HepG2 (cell line): ENCODE data around the gene C19orf18. TPM values are rescaled to one million over a fixed set of nuclear protein-coding genes. Genes with fewer than 3 reads are reported as not detected.

ENCODE experiments used
- ARNT2 ChIP-seq: sonication (generic); formaldehyde crosslinking; IDR thresholded peaks from 2 replicates; pipeline ENCODE4 v1.8.0; 2022; ENCODE audit warnings: mild to moderate bottlenecking, low read depth, missing genetic modification reagents, moderate library complexity
- CSRNP1 ChIP-seq: sonication (generic); formaldehyde crosslinking; IDR thresholded peaks from 2 replicates; pipeline ENCODE4 v1.8.1; 2023; ENCODE audit warnings: mild to moderate bottlenecking, missing genetic modification reagents
- ERF ChIP-seq: IDR thresholded peaks from 2 replicates; pipeline ENCODE4 v1.6.1; 2018; ENCODE audit warnings: missing biosample characterization, missing genetic modification reagents
- HDAC1 ChIP-seq: sonication (generic); formaldehyde crosslinking; IDR thresholded peaks from 2 replicates; pipeline ENCODE4 v1.5.1; 2020; ENCODE audit warnings: mild to moderate bottlenecking, missing genetic modification reagents
- KAT2B ChIP-seq: fragments of 150-350 bp; IDR thresholded peaks from 2 replicates; pipeline ENCODE4 v1.6.1; 2014; ENCODE audit warnings: low read depth, low read length, borderline replicate concordance
- MBNL3 ChIP-seq: fragments of 250-450 bp; sonication (Bioruptor Pico); conservative IDR thresholded peaks from 2 replicates; pipeline ENCODE4 v1.8.0; 2022; ENCODE audit warnings: mild to moderate bottlenecking, inconsistent platforms
- NCOA5 ChIP-seq: sonication (generic); formaldehyde crosslinking; IDR thresholded peaks from 2 replicates; pipeline ENCODE4 v1.4.0; 2020; ENCODE audit warnings: missing genetic modification reagents
- NR2F1 ChIP-seq, 2 experiments: fragments of 450-650 bp in 1 of 2; formaldehyde crosslinking in 1 of 2; IDR thresholded peaks; 2 replicates each; pipeline versions ENCODE4 v1.5.0 to v1.6.1; 2016 to 2020; ENCODE audit warnings: mild to moderate bottlenecking in 1 of 2, missing compliant biosample characterization in 1 of 2, missing genetic modification reagents in 1 of 2, moderate library complexity in 1 of 2
- POLR2AphosphoS5 ChIP-seq: IDR thresholded peaks from 2 replicates; pipeline ENCODE4 v1.6.1; 2012; ENCODE audit warnings: low read depth, low read length
- TGIF2 ChIP-seq: IDR thresholded peaks from 2 replicates; pipeline ENCODE4 v1.6.1; 2016; ENCODE audit warnings: control low read depth, missing compliant biosample characterization
- THAP11 ChIP-seq: IDR thresholded peaks from 2 replicates; pipeline ENCODE4 v1.6.1; 2016; ENCODE audit warnings: missing biosample characterization, missing genetic modification reagents
- ZNF101 ChIP-seq: sonication (generic); formaldehyde crosslinking; IDR thresholded peaks from 2 replicates; pipeline ENCODE4 v1.4.0; 2020; ENCODE audit warnings: mild to moderate bottlenecking, low read depth, missing genetic modification reagents, borderline replicate concordance
- ZNF878 ChIP-seq: sonication (generic); formaldehyde crosslinking; IDR thresholded peaks from 2 replicates; pipeline ENCODE4 v1.8.1; 2023; ENCODE audit warnings: mild to moderate bottlenecking, missing genetic modification reagents, moderate library complexity
- polyA plus RNA-seq, 8 experiments: library from polyadenylated mRNA; depleted of rRNA in 3 of 8; stranded (reverse) in 7 of 8; unstranded in 1 of 8; fragments of >200 nt; fragmentation: Illumina TruSeq in 4 of 8; extraction: Trizol in 4 of 8; gene quantifications; 2 replicates each; pipeline versions ENCODE4 v1.2.1 to v1.2.3, GENCODE V29; 2011 to 2016; ENCODE audit warnings: low read depth in 4 of 8, missing spikeins in 1 of 8, mixed read lengths in 1 of 8; ENCODE audit not compliant: insufficient read depth in 1 of 8
- total RNA-seq, 5 experiments: library from RNA; depleted of rRNA; stranded (reverse); fragments of >200 nt; fragmentation: Illumina TruSeq; extraction: Trizol; gene quantifications; 2 replicates each; pipeline ENCODE4 v1.2.3, GENCODE V29; 2016; ENCODE audit warnings: low read depth in 1 of 5
- TF ChIP-seq, protein P1 (sequence below): sonication (generic); formaldehyde crosslinking; IDR thresholded peaks from 2 replicates; pipeline ENCODE4 v1.5.0; 2020; ENCODE audit warnings: mild to moderate bottlenecking, missing genetic modification reagents, borderline replicate concordance
- TF ChIP-seq, protein P2 (sequence below): sonication (generic); formaldehyde crosslinking; conservative IDR thresholded peaks from 2 replicates; pipeline ENCODE4 v1.4.0; 2020; ENCODE audit warnings: missing genetic modification reagents
- TF ChIP-seq, protein P3 (sequence below): sonication (generic); formaldehyde crosslinking; IDR thresholded peaks from 2 replicates; pipeline ENCODE4 v1.5.1; 2020; ENCODE audit warnings: missing genetic modification reagents, mild to moderate bottlenecking, borderline replicate concordance

Gene C19orf18
- total and polyA plus RNA-seq, 2 of the 13 experiments (the other 11 are each of a cell fraction or from before 2014, with no cell fraction given): 0.38 to 0.55 TPM

DNA sequence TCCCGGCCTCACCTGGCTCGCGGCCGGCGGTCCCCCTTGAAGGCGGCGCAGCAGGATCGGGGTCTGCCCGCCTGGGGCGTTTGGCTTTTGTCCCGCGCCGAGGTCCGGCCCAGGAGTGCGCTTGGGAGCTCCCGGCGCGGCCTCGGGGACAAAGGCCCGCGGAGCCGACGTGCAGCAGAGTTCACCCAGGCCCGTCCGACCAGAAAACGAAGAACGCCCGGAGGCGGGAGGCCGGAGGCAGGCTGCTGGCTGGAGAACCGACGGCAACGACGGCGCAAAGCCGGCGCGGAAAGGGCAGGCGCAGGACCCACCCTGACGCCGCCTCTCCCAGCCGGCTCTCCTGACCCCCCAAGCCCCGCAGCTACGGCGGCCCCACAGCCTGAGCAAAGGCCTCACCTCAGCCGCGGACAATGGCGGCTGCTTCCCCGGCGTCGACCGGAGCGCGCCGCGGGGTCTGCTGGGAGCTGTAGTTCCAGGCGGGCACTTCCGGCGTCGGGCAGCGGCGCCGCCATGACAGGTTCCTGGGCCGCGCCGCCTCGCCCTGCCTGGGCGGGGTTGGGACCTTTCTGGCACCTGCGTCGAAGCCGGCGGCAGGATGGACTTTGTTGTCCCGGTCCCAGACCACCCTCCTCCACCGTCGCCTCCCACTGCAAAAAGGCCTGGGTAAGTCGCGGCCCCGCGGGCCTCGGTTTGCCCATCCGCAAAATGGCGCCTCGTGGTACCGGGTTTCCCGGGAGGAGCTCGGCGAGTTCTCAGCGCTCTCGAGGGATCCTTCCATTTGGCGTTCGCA is 28.2 kb upstream of the C19orf18 start, which contains the start of gene ZNF606 (continued):
- TF ChIP-seq, protein P1, sequence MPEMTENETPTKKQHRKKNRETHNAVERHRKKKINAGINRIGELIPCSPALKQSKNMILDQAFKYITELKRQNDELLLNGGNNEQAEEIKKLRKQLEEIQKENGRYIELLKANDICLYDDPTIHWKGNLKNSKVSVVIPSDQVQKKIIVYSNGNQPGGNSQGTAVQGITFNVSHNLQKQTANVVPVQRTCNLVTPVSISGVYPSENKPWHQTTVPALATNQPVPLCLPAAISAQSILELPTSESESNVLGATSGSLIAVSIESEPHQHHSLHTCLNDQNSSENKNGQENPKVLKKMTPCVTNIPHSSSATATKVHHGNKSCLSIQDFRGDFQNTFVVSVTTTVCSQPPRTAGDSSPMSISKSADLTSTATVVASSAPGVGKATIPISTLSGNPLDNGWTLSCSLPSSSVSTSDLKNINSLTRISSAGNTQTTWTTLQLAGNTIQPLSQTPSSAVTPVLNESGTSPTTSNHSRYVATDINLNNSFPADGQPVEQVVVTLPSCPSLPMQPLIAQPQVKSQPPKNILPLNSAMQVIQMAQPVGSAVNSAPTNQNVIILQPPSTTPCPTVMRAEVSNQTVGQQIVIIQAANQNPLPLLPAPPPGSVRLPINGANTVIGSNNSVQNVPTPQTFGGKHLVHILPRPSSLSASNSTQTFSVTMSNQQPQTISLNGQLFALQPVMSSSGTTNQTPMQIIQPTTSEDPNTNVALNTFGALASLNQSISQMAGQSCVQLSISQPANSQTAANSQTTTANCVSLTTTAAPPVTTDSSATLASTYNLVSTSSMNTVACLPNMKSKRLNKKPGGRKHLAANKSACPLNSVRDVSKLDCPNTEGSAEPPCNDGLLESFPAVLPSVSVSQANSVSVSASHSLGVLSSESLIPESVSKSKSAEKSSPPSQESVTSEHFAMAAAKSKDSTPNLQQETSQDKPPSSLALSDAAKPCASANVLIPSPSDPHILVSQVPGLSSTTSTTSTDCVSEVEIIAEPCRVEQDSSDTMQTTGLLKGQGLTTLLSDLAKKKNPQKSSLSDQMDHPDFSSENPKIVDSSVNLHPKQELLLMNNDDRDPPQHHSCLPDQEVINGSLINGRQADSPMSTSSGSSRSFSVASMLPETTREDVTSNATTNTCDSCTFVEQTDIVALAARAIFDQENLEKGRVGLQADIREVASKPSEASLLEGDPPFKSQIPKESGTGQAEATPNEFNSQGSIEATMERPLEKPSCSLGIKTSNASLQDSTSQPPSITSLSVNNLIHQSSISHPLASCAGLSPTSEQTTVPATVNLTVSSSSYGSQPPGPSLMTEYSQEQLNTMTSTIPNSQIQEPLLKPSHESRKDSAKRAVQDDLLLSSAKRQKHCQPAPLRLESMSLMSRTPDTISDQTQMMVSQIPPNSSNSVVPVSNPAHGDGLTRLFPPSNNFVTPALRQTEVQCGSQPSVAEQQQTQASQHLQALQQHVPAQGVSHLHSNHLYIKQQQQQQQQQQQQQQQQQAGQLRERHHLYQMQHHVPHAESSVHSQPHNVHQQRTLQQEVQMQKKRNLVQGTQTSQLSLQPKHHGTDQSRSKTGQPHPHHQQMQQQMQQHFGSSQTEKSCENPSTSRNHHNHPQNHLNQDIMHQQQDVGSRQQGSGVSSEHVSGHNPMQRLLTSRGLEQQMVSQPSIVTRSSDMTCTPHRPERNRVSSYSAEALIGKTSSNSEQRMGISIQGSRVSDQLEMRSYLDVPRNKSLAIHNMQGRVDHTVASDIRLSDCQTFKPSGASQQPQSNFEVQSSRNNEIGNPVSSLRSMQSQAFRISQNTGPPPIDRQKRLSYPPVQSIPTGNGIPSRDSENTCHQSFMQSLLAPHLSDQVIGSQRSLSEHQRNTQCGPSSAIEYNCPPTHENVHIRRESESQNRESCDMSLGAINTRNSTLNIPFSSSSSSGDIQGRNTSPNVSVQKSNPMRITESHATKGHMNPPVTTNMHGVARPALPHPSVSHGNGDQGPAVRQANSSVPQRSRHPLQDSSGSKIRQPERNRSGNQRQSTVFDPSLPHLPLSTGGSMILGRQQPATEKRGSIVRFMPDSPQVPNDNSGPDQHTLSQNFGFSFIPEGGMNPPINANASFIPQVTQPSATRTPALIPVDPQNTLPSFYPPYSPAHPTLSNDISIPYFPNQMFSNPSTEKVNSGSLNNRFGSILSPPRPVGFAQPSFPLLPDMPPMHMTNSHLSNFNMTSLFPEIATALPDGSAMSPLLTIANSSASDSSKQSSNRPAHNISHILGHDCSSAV (CRISPR knock-in tag): no peak
- peak; percentile 70; the same call in 1 of the 2 replicates for TF ChIP-seq CSRNP1
- TF ChIP-seq, protein P2, sequence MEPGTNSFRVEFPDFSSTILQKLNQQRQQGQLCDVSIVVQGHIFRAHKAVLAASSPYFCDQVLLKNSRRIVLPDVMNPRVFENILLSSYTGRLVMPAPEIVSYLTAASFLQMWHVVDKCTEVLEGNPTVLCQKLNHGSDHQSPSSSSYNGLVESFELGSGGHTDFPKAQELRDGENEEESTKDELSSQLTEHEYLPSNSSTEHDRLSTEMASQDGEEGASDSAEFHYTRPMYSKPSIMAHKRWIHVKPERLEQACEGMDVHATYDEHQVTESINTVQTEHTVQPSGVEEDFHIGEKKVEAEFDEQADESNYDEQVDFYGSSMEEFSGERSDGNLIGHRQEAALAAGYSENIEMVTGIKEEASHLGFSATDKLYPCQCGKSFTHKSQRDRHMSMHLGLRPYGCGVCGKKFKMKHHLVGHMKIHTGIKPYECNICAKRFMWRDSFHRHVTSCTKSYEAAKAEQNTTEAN (CRISPR knock-in tag): peak; percentile 65; the same call in 1 of the 2 replicates
- TF ChIP-seq, protein P3, sequence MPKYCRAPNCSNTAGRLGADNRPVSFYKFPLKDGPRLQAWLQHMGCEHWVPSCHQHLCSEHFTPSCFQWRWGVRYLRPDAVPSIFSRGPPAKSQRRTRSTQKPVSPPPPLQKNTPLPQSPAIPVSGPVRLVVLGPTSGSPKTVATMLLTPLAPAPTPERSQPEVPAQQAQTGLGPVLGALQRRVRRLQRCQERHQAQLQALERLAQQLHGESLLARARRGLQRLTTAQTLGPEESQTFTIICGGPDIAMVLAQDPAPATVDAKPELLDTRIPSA: no peak; the same call in 1 of the 2 replicates
- TF ChIP-seq ARNT2 (CRISPR knock-in tag): peak; percentile 29; the same call in 1 of the 2 replicates
- TF ChIP-seq ZNF101 (CRISPR knock-in tag): no peak
- TF ChIP-seq MBNL3 (CRISPR knock-in tag): no peak
- TF ChIP-seq ZNF878 (CRISPR knock-in tag): no peak
- TF ChIP-seq NR2F1 (CRISPR knock-in tag; IDR thresholded peaks at IDR 0.05): no peak; a peak in 1 of 4 replicates
- peak; percentile 89 for TF ChIP-seq ERF (CRISPR knock-in tag)
- peak; percentile 57; the same call in 1 of the 2 replicates for TF ChIP-seq TGIF2 (CRISPR knock-in tag)
- TF ChIP-seq THAP11 (CRISPR knock-in tag): peak; percentile 100
- TF ChIP-seq KAT2B: no peak
- peak; percentile 86 for TF ChIP-seq HDAC1
- peak; percentile 75 for TF ChIP-seq POLR2AphosphoS5
- no peak for TF ChIP-seq NCOA5 (CRISPR knock-in tag)
